ENCODE results near the gene ADAP2.

DNA sequence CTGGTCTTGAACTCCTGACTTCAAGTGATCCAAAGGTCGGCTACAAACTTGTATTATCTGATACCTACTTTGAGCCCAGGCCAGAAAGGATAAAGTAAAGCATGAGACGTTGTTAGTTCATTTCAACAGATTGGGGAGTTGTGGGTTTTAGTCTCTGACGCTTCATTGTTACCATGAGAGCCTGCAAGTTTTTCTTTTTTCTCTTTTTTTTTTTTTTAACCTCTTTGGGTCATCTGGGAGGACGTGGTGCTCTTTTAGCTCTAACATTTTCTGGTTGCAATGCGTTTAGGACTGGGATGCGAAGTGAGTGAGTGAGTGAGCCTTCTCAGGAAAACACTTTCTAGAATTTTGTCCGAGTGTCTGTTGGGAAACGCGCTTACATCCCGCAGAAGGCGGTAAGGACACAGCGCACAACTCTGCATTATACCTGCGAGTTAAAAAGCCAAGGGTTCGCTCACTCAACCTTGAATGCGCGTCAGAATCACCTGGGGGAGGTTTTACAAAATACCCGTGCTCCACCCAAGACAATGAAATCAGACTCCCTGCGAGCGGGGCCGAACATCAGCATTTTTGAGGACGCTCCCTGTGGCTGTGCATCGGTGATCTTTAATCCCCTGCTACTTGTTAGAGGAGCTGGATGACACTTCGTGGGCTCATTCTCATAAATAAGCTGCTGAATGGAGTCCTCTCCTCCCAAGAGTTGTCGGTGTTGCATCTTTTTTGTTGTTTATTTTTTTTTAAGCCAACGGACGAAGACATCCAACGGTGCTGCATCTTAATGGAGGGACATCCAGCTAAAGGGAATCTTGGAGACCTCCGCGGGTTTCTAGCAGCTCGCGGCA, 48.5 kb downstream of the ADAP2 start:
- no peak for TF ChIP-seq POLR2AphosphoS5 (IDR thresholded peaks at IDR 0.05)
- no peak for TF ChIP-seq POLR2A (IDR thresholded peaks at IDR 0.05; ENCODE audit: low read depth)
- TF ChIP-seq, protein P1, sequence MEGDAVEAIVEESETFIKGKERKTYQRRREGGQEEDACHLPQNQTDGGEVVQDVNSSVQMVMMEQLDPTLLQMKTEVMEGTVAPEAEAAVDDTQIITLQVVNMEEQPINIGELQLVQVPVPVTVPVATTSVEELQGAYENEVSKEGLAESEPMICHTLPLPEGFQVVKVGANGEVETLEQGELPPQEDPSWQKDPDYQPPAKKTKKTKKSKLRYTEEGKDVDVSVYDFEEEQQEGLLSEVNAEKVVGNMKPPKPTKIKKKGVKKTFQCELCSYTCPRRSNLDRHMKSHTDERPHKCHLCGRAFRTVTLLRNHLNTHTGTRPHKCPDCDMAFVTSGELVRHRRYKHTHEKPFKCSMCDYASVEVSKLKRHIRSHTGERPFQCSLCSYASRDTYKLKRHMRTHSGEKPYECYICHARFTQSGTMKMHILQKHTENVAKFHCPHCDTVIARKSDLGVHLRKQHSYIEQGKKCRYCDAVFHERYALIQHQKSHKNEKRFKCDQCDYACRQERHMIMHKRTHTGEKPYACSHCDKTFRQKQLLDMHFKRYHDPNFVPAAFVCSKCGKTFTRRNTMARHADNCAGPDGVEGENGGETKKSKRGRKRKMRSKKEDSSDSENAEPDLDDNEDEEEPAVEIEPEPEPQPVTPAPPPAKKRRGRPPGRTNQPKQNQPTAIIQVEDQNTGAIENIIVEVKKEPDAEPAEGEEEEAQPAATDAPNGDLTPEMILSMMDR (IDR thresholded peaks at IDR 0.05): no peak

Measured in esophagus muscularis mucosa (tissue), 3 donors.